ENCODE results near the gene MYL7. TPM values are rescaled to one million over a fixed set of nuclear protein-coding genes. Genes with fewer than 3 reads are reported as not detected.

Gene MYL7
- total and polyA plus RNA-seq, 2 of the 13 experiments (the other 11 are each of a cell fraction or from before 2014, with no cell fraction given), result 1.8 TPM; not detected in 1

- ATAC-seq (no peak), FAIRE-seq (no peak), DNase-seq (ENCODE audit: low spot score) (no peak)
- no peaks in the 10 kb centered on the region for H3K36me3 ChIP-seq (replicated peaks in 1 of 2; ENCODE audit: control insufficient read depth in 1 of 2, insufficient read depth in 2 of 2, low read length in 2 of 2)
- ChIA-PET CTCF (ENCODE audit: low intra/inter-chr PET ratio, low total read pairs) (no interaction called here), POLR2A (no interaction called here)
- WGBS (ENCODE audit: low lambda C conversion rate), result no CpG with 5 or more reads among the region's 4 CpGs
- TF ChIP-seq PAWR (CRISPR knock-in tag; IDR thresholded peaks at IDR 0.05; ENCODE audit: borderline replicate concordance) (no peak), STAT5B (CRISPR knock-in tag; IDR thresholded peaks at IDR 0.05) (no peak)
- H3K4me2 ChIP-seq (ENCODE audit: low read depth, low read length), result no peak overlapping the region
- intact Hi-C loops (cut with micrococcal nuclease; ENCODE audit: unreplicated experiment) (no loop called here), in situ Hi-C loops (cut with HindIII; ENCODE audit: extremely low pct_ligation_motif_present, low pct_unique_long_range_greater_than_20kb) (no loop called here)
- H2AFZ ChIP-seq (ENCODE audit: low read length), result no peak overlapping the region
- no TSS peak for BruUV-seq (replicated peaks)
- no peak overlapping the region for H3K9ac ChIP-seq (ENCODE audit: insufficient read depth, low read depth, low read length)
- H3K4me1 ChIP-seq (ENCODE audit: insufficient read depth, low read length), result peaks cover 9% of the 10 kb centered on the region
- no peaks in the 10 kb centered on the region for H3K79me2 ChIP-seq (ENCODE audit: insufficient read depth, low read length)
- no peaks in the 10 kb centered on the region for H4K20me1 ChIP-seq (ENCODE audit: insufficient read depth, low read length)
- H3K9me3 ChIP-seq (ENCODE audit: low read length), result no peaks in the 10 kb centered on the region
- peaks cover 0 to 27% of the 10 kb centered on the region in 2 experiments; a peak in 3 of 5 replicates for H3K27me3 ChIP-seq (ENCODE audit: control insufficient read depth in 1 of 2, insufficient read depth in 2 of 2, low read length in 2 of 2)
- no peak overlapping the region for H3K27ac ChIP-seq (ENCODE audit: extremely low read length, insufficient read depth, low read length)
- H3K4me3 ChIP-seq (replicated peaks in 1 of 3; ENCODE audit: insufficient read depth in 1 of 3, low read depth in 2 of 3, low read length in 3 of 3), result no peak overlapping the region
These were observed 15.4 kb upstream of the MYL7 start for GRCh38 chr7:44156453-44157010.

GRCh38 chr7:44155191-44156185, 14.4 kb upstream of the MYL7 start:
- TF ChIP-seq ZNF672 (CRISPR knock-in tag; IDR thresholded peaks at IDR 0.05) (no peak), TOE1 (CRISPR knock-in tag; IDR thresholded peaks at IDR 0.05) (no peak), HBP1 (CRISPR knock-in tag; IDR thresholded peaks at IDR 0.05; ENCODE audit: low read depth) (no peak), ZNF501 (CRISPR knock-in tag; IDR thresholded peaks at IDR 0.05) (no peak), ZBED4 (CRISPR knock-in tag; IDR thresholded peaks at IDR 0.05; ENCODE audit: borderline replicate concordance) (no peak)
- H3K4me1 ChIP-seq (ENCODE audit: insufficient read depth, low read length), result peaks cover 9% of the 10 kb centered on the region
- DNase-seq (ENCODE audit: low spot score) (no peak), FAIRE-seq (no peak), ATAC-seq (no peak)
- BruUV-seq (replicated peaks), result no TSS peak
- H4K20me1 ChIP-seq (ENCODE audit: insufficient read depth, low read length), result no peaks in the 10 kb centered on the region
- in situ Hi-C loops (cut with HindIII; ENCODE audit: extremely low pct_ligation_motif_present, low pct_unique_long_range_greater_than_20kb) (no loop called here), intact Hi-C loops (cut with micrococcal nuclease; ENCODE audit: unreplicated experiment) (no loop called here)
- no peak overlapping the region for H3K9ac ChIP-seq (ENCODE audit: insufficient read depth, low read depth, low read length)
- ChIA-PET CTCF (ENCODE audit: low intra/inter-chr PET ratio, low total read pairs) (no interaction called here), POLR2A (no interaction called here)
- peaks cover 2 to 37% of the 10 kb centered on the region in 2 experiments; a peak in 3 of 5 replicates for H3K27me3 ChIP-seq (ENCODE audit: control insufficient read depth in 1 of 2, insufficient read depth in 2 of 2, low read length in 2 of 2)
- H2AFZ ChIP-seq (ENCODE audit: low read length), result no peak overlapping the region
- H3K9me3 ChIP-seq (ENCODE audit: low read length), result no peaks in the 10 kb centered on the region
- H3K79me2 ChIP-seq (ENCODE audit: insufficient read depth, low read length), result no peaks in the 10 kb centered on the region
- H3K36me3 ChIP-seq (replicated peaks in 1 of 2; ENCODE audit: control insufficient read depth in 1 of 2, insufficient read depth in 2 of 2, low read length in 2 of 2), result no peaks in the 10 kb centered on the region
- 21% methylated on average over 6 of the region's 8 CpGs for WGBS (ENCODE audit: low lambda C conversion rate)
- no peak overlapping the region for H3K27ac ChIP-seq (ENCODE audit: extremely low read length, insufficient read depth, low read length)
- H3K4me3 ChIP-seq (replicated peaks in 1 of 3; ENCODE audit: insufficient read depth in 1 of 3, low read depth in 2 of 3, low read length in 3 of 3), result no peak overlapping the region
- H3K4me2 ChIP-seq (ENCODE audit: low read depth, low read length), result no peak overlapping the region
